Tibial nerve (tissue), 4 donors: ENCODE results near the gene AKT3. TPM values are rescaled to one million over a fixed set of nuclear protein-coding genes. Genes with fewer than 3 reads are reported as not detected.

Experiments
- DNase-seq, 2 donors: peaks; one replicate each; pipeline ENCODE4 v3.0.0-alpha.2; 2019; ENCODE audit warnings: low spot score in 2 of 2
- H3K27ac ChIP-seq, 4 donors: fragments of 200-600 bp; sonication (generic) in 3 of 4; one replicate each; pipeline ENCODE4 v1.5.1; 2017 to 2019; ENCODE audit warnings: mild to moderate bottlenecking in 1 of 4
- H3K27me3 ChIP-seq, 2 donors: fragments of 200-600 bp; sonication (generic) in 1 of 2; one replicate each; pipeline versions ENCODE4 v1.5.1 to v1.6.0; 2017 to 2019
- H3K36me3 ChIP-seq, 3 donors: fragments of 200-600 bp; sonication (generic); one replicate each; pipeline ENCODE4 v1.5.1; 2018 to 2019
- H3K4me1 ChIP-seq, 4 donors: fragments of 200-600 bp; sonication (generic) in 3 of 4; one replicate each; pipeline ENCODE4 v1.5.1; 2017 to 2019
- H3K4me3 ChIP-seq, 4 donors: fragments of 200-600 bp; sonication (generic) in 3 of 4; one replicate each; pipeline ENCODE4 v1.5.1; 2017 to 2019; ENCODE audit warnings: mild to moderate bottlenecking in 1 of 4, moderate library complexity in 1 of 4
- H3K9me3 ChIP-seq, 4 donors: fragments of 200-600 bp; sonication (generic) in 3 of 4; one replicate each; pipeline ENCODE4 v1.5.1; 2017 to 2019
- EP300 ChIP-seq, 2 donors: sonication (generic); formaldehyde crosslinking; IDR thresholded peaks; one replicate each; pipeline ENCODE4 v1.6.1; 2017; ENCODE audit warnings: antibody characterized with exemption in 2 of 2, mild to moderate bottlenecking in 1 of 2
- POLR2A ChIP-seq, 2 donors: fragments of 450-650 bp; IDR thresholded peaks; one replicate each; pipeline ENCODE4 v1.6.1; 2017; ENCODE audit warnings: antibody characterized with exemption in 2 of 2, mild to moderate bottlenecking in 2 of 2, moderate library complexity in 2 of 2
- WGBS, 2 donors: methylation state at CpG; one replicate each; pipeline ENCODE4 v1.1.5; 2018; 5-methylcytosine and 5-hydroxymethylcytosine counted together
- total RNA-seq, 4 donors: library from RNA; depleted of rRNA; stranded (reverse); fragments of >200 nt; gene quantifications; one replicate each; pipeline ENCODE4 v1.1.0, GENCODE V29; 2016
- TF ChIP-seq, protein P1 (sequence below), 5 experiments: fragments of 200-600 bp in 3 of 5; fragments of 450-650 bp in 2 of 5; sonication (generic) in 3 of 5; IDR thresholded peaks; one replicate each; pipeline ENCODE4 v1.5.1; 2016 to 2019; ENCODE audit warnings: antibody characterized with exemption in 5 of 5, mild to moderate bottlenecking in 3 of 5, moderate library complexity in 2 of 5

The AKT3 gene
- total RNA-seq, 4 donors from 2014 or later = 58.8 to 76.0 (median 69.2) TPM

- no peak overlapping the region for H3K4me3 ChIP-seq
- no peaks in the 10 kb centered on the region for H3K36me3 ChIP-seq
- 92 to 95% methylated on average over 3 of the region's 3 CpGs for WGBS, 2 donors
- no peak for TF ChIP-seq POLR2A (IDR thresholded peaks at IDR 0.05)
- TF ChIP-seq, protein P1, sequence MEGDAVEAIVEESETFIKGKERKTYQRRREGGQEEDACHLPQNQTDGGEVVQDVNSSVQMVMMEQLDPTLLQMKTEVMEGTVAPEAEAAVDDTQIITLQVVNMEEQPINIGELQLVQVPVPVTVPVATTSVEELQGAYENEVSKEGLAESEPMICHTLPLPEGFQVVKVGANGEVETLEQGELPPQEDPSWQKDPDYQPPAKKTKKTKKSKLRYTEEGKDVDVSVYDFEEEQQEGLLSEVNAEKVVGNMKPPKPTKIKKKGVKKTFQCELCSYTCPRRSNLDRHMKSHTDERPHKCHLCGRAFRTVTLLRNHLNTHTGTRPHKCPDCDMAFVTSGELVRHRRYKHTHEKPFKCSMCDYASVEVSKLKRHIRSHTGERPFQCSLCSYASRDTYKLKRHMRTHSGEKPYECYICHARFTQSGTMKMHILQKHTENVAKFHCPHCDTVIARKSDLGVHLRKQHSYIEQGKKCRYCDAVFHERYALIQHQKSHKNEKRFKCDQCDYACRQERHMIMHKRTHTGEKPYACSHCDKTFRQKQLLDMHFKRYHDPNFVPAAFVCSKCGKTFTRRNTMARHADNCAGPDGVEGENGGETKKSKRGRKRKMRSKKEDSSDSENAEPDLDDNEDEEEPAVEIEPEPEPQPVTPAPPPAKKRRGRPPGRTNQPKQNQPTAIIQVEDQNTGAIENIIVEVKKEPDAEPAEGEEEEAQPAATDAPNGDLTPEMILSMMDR (IDR thresholded peaks at IDR 0.05) = no peak
- TF ChIP-seq EP300 (IDR thresholded peaks at IDR 0.05) = no peak
- H3K27me3 ChIP-seq = no peaks in the 10 kb centered on the region
- peaks cover 0 to 45% (median 5%) of the 10 kb centered on the region in 4 donors for H3K4me1 ChIP-seq
- no peak overlapping the region for H3K27ac ChIP-seq
- DNase-seq = no peak
- no peaks in the 10 kb centered on the region for H3K9me3 ChIP-seq
Measured at GRCh38 chr1:243723050-243723449, 127.0 kb downstream of the AKT3 start.

- DNase-seq = no peak
- TF ChIP-seq, protein P1 (IDR thresholded peaks at IDR 0.05) = no peak
- no peak for TF ChIP-seq EP300 (IDR thresholded peaks at IDR 0.05)
- TF ChIP-seq POLR2A (IDR thresholded peaks at IDR 0.05) = no peak
- whole genome bisulfite sequencing, 2 donors = 96% methylated on average over 2 of the region's 2 CpGs
- Histone ChIP-seq H3K36me3 (no peaks in the 10 kb centered on the region), H3K27ac (no peak overlapping the region), H3K4me3 (no peak overlapping the region), H3K4me1 (peaks cover 0 to 52% (median 3%) of the 10 kb centered on the region in 4 donors), H3K27me3 (no peaks in the 10 kb centered on the region), H3K9me3 (no peaks in the 10 kb centered on the region)
Measured at GRCh38 chr1:243719476-243719875, 130.6 kb downstream of the AKT3 start.

GRCh38 chr1:243718893-243719292, 131.2 kb downstream of the AKT3 start:
- WGBS, 2 donors = 79 to 81% methylated on average over 1 of the region's 1 CpG
- H3K36me3 ChIP-seq = no peaks in the 10 kb centered on the region
- H3K4me1 ChIP-seq = peaks cover 0 to 54% (median 5%) of the 10 kb centered on the region in 4 donors

GRCh38 chr1:243718022-243718421, 132.0 kb downstream of the AKT3 start:
- peaks cover 0 to 52% (median 5%) of the 10 kb centered on the region in 4 donors for H3K4me1 ChIP-seq
- TF ChIP-seq, protein P1 (IDR thresholded peaks at IDR 0.05) = no peak
- no peak for TF ChIP-seq EP300 (IDR thresholded peaks at IDR 0.05)
- TF ChIP-seq POLR2A (IDR thresholded peaks at IDR 0.05) = no peak

More at GRCh38 chr1:243718893-243719292, 131.2 kb downstream of the AKT3 start:
- no peaks in the 10 kb centered on the region for H3K9me3 ChIP-seq
- no peak overlapping the region for H3K27ac ChIP-seq
- no peaks in the 10 kb centered on the region for H3K27me3 ChIP-seq
- no peak overlapping the region for H3K4me3 ChIP-seq
- DNase-seq = no peak
- TF ChIP-seq POLR2A (IDR thresholded peaks at IDR 0.05) (no peak), EP300 (IDR thresholded peaks at IDR 0.05) (no peak)
- TF ChIP-seq, protein P1 (IDR thresholded peaks at IDR 0.05) = no peak

DNA sequence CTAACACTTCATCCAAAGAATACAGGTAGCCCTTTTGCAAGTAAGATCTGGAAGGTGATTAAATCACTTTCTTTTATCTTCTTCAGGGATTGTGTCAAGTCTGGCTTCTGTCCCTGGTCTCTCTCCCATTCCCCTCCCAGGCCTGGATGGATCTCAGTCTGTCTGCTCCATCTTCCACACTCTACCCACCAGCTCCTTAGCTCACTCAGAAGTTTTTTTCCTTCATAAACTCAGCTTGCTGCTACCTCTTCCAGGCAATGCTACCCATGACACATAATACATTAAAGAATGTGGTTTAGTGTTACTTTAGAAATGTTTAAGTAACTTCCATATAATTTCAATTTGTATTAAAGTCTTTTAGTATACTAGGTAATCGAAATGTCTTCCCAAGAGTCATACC, 133.1 kb downstream of the AKT3 start:
- TF ChIP-seq, protein P1 (IDR thresholded peaks at IDR 0.05) = no peak
- TF ChIP-seq EP300 (IDR thresholded peaks at IDR 0.05) = no peak
- TF ChIP-seq POLR2A (IDR thresholded peaks at IDR 0.05) = no peak
- Histone ChIP-seq H3K36me3 (no peaks in the 10 kb centered on the region), H3K4me1 (peaks cover 0 to 62% (median 5%) of the 10 kb centered on the region in 4 donors)

More at GRCh38 chr1:243718022-243718421, 132.0 kb downstream of the AKT3 start:
- Histone ChIP-seq H3K4me3 (no peak overlapping the region), H3K27me3 (no peaks in the 10 kb centered on the region), H3K9me3 (no peaks in the 10 kb centered on the region), H3K36me3 (no peaks in the 10 kb centered on the region), H3K27ac (no peak overlapping the region)
- 96 to 97% methylated on average over 2 of the region's 2 CpGs for WGBS, 2 donors
- DNase-seq = no peak

More for the DNA sequence above, 133.1 kb downstream of the AKT3 start:
- WGBS, 2 donors = 100% methylated on average over 1 of the region's 1 CpG
- Histone ChIP-seq H3K27ac (no peak overlapping the region), H3K27me3 (no peaks in the 10 kb centered on the region), H3K9me3 (no peaks in the 10 kb centered on the region), H3K4me3 (no peak overlapping the region)
- DNase-seq = no peak
